ENCODE results near the gene SLC12A2. TPM values are rescaled to one million over a fixed set of nuclear protein-coding genes. Genes with fewer than 3 reads are reported as not detected.

SLC12A2 gene
- total and polyA plus RNA-seq, 2 experiments from 2014 or later, result 21.5 to 67.1 TPM

GRCh38 chr5:128225245-128226030 lies 141.9 kb downstream of the SLC12A2 start:
- no peak overlapping the region for H3K4me2 ChIP-seq
- H4K20me1 ChIP-seq (ENCODE audit: insufficient read depth, poor library complexity, severe bottlenecking), result no peaks in the 10 kb centered on the region
- no peak for DNase-seq (ENCODE audit: low spot score)
- TF ChIP-seq EZH2 (IDR thresholded peaks at IDR 0.05; ENCODE audit: borderline replicate concordance), result no peak
- TF ChIP-seq, protein P1, sequence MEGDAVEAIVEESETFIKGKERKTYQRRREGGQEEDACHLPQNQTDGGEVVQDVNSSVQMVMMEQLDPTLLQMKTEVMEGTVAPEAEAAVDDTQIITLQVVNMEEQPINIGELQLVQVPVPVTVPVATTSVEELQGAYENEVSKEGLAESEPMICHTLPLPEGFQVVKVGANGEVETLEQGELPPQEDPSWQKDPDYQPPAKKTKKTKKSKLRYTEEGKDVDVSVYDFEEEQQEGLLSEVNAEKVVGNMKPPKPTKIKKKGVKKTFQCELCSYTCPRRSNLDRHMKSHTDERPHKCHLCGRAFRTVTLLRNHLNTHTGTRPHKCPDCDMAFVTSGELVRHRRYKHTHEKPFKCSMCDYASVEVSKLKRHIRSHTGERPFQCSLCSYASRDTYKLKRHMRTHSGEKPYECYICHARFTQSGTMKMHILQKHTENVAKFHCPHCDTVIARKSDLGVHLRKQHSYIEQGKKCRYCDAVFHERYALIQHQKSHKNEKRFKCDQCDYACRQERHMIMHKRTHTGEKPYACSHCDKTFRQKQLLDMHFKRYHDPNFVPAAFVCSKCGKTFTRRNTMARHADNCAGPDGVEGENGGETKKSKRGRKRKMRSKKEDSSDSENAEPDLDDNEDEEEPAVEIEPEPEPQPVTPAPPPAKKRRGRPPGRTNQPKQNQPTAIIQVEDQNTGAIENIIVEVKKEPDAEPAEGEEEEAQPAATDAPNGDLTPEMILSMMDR (IDR thresholded peaks at IDR 0.05; ENCODE audit: poor library complexity), result no peak
- no peak for TF ChIP-seq EZH2phosphoT487 (IDR thresholded peaks at IDR 0.05; ENCODE audit: low read depth, severe bottlenecking, unreplicated experiment)
- WGBS (ENCODE audit: low lambda C conversion rate, missing lambda C conversion rate), result 84% methylated on average over 2 of the region's 2 CpGs
- H3K4me1 ChIP-seq (ENCODE audit: insufficient read depth), result no peaks in the 10 kb centered on the region
- H2AFZ ChIP-seq, result no peak overlapping the region
- H3K9me2 ChIP-seq (replicated peaks; ENCODE audit: insufficient read depth), result no peaks in the 10 kb centered on the region
- no peaks in the 10 kb centered on the region for H3K36me3 ChIP-seq (replicated peaks; ENCODE audit: insufficient read depth, low read depth)
- H3K79me2 ChIP-seq, result no peaks in the 10 kb centered on the region
- H3K27ac ChIP-seq, result no peak overlapping the region
- H3K9me3 ChIP-seq (ENCODE audit: low read depth), result no peaks in the 10 kb centered on the region
- H3K27me3 ChIP-seq, result no peaks in the 10 kb centered on the region
- H3K4me3 ChIP-seq, result no peak overlapping the region

DNA sequence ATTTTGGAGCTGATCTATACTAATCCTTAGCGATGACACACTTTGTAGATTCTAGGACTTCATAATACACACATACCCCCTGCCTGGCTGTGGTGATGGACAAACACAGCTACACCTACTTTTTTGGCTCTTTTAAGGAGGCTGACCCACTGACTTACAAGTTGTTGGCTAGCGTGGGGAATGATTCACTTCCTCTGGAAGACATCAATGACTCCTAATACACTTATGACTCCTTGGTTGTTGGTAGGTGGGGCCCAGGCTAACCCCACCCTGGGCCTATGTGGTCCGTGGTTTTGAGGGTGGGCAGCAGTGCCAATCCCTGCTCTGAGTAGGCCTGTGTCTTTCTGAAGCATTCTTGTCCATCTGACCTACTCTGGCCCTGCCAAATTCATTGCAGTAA lies 144.4 kb downstream of the SLC12A2 start:
- H3K79me2 ChIP-seq, result no peaks in the 10 kb centered on the region
- H2AFZ ChIP-seq, result no peak overlapping the region
- no peak for DNase-seq (ENCODE audit: low spot score)
- H4K20me1 ChIP-seq (ENCODE audit: insufficient read depth, poor library complexity, severe bottlenecking), result no peaks in the 10 kb centered on the region
- H3K4me1 ChIP-seq (ENCODE audit: insufficient read depth), result no peaks in the 10 kb centered on the region
- TF ChIP-seq EZH2 (IDR thresholded peaks at IDR 0.05; ENCODE audit: borderline replicate concordance) (no peak), EZH2phosphoT487 (IDR thresholded peaks at IDR 0.05; ENCODE audit: low read depth, severe bottlenecking, unreplicated experiment) (no peak)
- TF ChIP-seq, protein P1 (IDR thresholded peaks at IDR 0.05; ENCODE audit: poor library complexity), result no peak
- 94% methylated on average over 3 of the region's 3 CpGs for WGBS (ENCODE audit: low lambda C conversion rate, missing lambda C conversion rate)
- H3K27ac ChIP-seq, result no peak overlapping the region
- no peak overlapping the region for H3K4me2 ChIP-seq
- no peaks in the 10 kb centered on the region for H3K9me3 ChIP-seq (ENCODE audit: low read depth)
- no peaks in the 10 kb centered on the region for H3K36me3 ChIP-seq (replicated peaks; ENCODE audit: insufficient read depth, low read depth)
- no peaks in the 10 kb centered on the region for H3K27me3 ChIP-seq
- no peak overlapping the region for H3K4me3 ChIP-seq
- H3K9me2 ChIP-seq (replicated peaks; ENCODE audit: insufficient read depth), result no peaks in the 10 kb centered on the region

DNA sequence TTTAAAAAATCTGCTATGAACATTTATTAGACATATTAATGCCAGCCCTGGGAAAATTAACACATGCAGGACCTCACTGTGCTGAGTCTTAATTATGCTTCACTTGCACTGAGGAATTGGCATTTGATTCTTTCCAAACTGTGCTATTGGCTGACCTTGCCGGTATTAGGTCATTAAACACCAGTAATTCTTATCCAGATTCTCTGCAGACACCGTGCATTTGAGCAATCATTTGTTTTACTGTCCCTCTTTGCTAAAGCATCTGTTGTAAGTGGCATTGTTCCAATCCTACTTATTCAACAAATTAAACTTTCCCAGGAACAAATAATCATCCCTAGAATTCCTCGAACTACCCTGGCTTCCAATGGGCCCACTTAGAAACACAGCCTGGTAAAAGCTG lies 145.0 kb downstream of the SLC12A2 start:
- no peak overlapping the region for H3K4me2 ChIP-seq

More for the DNA sequence above, 145.0 kb downstream of the SLC12A2 start:
- Histone ChIP-seq H3K79me2 (no peaks in the 10 kb centered on the region), H3K4me3 (no peak overlapping the region), H2AFZ (no peak overlapping the region), H3K9me2 (replicated peaks; ENCODE audit: insufficient read depth) (no peaks in the 10 kb centered on the region), H3K27ac (no peak overlapping the region), H3K36me3 (replicated peaks; ENCODE audit: insufficient read depth, low read depth) (no peaks in the 10 kb centered on the region), H4K20me1 (ENCODE audit: insufficient read depth, poor library complexity, severe bottlenecking) (no peaks in the 10 kb centered on the region), H3K27me3 (no peaks in the 10 kb centered on the region), H3K4me1 (ENCODE audit: insufficient read depth) (no peaks in the 10 kb centered on the region), H3K9me3 (ENCODE audit: low read depth) (no peaks in the 10 kb centered on the region)
- no peak for DNase-seq (ENCODE audit: low spot score)
- WGBS (ENCODE audit: low lambda C conversion rate, missing lambda C conversion rate), result 68% methylated on average over 3 of the region's 3 CpGs
- TF ChIP-seq EZH2 (IDR thresholded peaks at IDR 0.05; ENCODE audit: borderline replicate concordance) (no peak), EZH2phosphoT487 (IDR thresholded peaks at IDR 0.05; ENCODE audit: low read depth, severe bottlenecking, unreplicated experiment) (no peak)
- TF ChIP-seq, protein P1 (IDR thresholded peaks at IDR 0.05; ENCODE audit: poor library complexity), result no peak

Measured in hepatocyte (in vitro differentiated cells).